GM19035 (cell line): Measurements from ENCODE around the gene GPRASP1.
"Not testable (repeated sequence)": the region's sequence is repeated elsewhere in the genome, so short reads cannot be mapped to it uniquely, and the experiment has no call there.

Experiments
- ATAC-seq: cut with Tn5 transposase; IDR thresholded peaks from one replicate; pipeline ENCODE4 v1.9.1; 2021; ENCODE audit not compliant: unreplicated experiment

GPRASP1 gene, protein sequence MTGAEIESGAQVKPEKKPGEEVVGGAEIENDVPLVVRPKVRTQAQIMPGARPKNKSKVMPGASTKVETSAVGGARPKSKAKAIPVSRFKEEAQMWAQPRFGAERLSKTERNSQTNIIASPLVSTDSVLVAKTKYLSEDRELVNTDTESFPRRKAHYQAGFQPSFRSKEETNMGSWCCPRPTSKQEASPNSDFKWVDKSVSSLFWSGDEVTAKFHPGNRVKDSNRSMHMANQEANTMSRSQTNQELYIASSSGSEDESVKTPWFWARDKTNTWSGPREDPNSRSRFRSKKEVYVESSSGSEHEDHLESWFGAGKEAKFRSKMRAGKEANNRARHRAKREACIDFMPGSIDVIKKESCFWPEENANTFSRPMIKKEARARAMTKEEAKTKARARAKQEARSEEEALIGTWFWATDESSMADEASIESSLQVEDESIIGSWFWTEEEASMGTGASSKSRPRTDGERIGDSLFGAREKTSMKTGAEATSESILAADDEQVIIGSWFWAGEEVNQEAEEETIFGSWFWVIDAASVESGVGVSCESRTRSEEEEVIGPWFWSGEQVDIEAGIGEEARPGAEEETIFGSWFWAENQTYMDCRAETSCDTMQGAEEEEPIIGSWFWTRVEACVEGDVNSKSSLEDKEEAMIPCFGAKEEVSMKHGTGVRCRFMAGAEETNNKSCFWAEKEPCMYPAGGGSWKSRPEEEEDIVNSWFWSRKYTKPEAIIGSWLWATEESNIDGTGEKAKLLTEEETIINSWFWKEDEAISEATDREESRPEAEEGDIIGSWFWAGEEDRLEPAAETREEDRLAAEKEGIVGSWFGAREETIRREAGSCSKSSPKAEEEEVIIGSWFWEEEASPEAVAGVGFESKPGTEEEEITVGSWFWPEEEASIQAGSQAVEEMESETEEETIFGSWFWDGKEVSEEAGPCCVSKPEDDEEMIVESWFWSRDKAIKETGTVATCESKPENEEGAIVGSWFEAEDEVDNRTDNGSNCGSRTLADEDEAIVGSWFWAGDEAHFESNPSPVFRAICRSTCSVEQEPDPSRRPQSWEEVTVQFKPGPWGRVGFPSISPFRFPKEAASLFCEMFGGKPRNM (N-terminal part only)

DNA sequence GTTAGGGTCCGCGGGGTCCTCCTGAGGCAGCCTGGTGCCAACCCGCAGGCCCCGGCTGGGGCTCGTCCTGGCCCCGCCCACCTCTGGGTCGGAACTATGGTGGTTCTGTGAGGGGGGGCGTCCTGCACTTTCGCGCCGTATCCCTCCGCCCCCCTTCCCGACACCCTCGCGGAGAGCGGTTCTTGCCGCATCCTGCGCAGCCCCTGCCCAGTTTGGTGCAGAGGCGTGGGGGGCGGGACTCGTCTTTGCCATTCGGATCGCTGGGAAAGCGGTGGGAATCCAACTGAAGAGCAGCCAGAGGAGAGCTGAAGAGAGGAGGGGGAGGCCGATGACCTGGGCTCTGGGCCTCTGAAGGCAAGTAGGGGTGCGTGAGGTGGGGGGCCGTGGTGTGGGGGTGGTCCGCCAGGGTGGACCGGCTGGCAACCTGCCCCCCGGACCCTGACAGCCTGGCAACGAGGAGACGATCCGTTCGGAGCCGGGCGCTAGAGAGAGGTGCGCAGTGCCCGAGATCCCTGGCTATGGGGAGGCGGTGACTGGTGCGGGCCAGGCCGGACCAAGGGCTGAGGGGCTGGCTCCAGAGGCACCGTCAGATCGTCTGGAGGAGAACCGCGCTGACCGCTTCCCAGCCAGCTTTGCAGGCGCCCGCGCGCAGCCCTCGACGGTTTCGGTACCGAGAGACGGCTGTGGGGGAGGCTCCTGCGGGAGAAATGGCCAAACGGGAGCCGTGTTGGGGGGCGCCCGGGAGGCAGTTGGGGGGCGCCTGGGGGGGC lies at the start of gene GPRASP1:
Gene GPRASP1 (plus strand): TSS at position 242 of the 770 bp plus-strand sequence. CDS start 2,431 bp downstream, outside the sequence.
- no peak for ATAC-seq

DNA sequence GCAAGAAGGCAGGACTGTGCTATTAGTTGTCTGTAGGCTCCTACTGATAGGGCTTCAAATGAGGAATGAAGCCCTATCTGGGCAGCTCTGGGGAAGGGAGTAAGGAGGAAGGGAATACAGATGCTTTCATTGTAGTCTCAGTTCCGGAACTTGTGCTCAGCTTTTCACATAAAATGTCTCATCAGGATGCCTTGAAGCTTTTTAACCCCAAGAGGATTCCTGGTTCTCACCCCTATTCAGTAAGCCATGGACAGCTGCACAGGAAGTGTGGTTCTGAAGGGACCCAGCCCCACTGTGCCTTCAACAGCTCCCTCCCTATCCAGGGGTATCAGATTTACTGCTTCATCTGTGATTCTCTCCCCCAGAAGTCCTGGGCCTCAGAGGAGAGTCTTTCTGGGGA lies 47.0 kb upstream of the GPRASP1 start:
- ATAC-seq: no peak

DNA sequence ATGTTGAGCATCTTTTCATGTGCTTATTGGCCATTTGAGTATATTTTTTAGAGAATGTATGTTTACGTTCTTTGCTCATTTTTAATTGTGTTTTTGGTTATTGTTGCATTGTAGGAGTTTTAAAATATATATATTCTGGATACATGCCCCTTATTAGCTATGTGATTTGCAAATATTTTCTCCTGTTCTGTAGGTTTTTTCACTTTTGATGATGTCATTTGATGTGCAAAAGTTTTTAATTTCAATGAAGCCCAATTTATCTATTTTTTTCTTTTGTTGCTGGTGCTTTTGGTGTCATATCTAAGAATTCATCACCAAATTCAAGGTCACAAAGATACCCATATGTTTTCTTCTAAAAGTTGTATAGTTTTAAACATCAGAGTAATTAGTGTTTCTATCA lies 45.2 kb upstream of the GPRASP1 start:
- no peak for ATAC-seq

DNA sequence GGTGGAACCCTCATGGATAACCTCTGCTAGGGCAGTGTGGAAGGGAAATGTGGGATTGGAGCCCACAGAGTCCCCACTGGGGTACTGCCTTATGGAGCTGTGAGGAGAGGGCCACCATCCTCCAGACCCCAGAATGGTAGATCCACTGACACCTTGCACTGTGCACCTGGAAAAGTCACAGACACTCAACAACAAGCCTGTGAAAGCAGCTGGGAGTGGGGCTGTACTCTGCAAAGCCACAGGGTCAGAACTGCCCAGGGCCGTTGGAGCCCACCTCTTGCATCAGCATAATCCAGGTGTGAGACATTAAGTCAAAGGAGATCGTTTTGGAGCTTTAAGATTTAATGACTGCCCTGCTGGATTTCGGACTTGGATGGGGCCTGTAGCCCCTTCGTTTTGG lies 40.4 kb upstream of the GPRASP1 start:
- ATAC-seq: no peak

DNA sequence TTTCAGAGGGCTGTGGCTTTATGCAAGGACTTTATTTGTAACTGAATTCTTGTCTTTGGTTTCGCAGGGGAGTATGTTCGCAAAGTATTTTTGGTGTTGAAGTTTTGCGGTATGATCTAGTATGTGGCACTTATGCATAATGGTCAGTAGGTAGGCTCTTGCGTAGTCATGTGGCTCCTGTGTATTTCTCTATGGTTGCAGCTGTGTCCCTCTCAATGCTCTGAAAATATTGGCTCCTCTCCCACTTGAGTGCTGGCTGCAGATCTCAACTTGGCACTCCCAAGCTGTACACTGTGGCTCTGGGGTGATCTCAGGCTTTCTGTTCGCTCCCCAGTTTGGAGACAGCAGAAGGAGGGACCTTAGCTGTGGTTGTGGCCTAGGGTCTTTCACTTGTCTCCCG lies 27.2 kb upstream of the GPRASP1 start:
- ATAC-seq: no peak

DNA sequence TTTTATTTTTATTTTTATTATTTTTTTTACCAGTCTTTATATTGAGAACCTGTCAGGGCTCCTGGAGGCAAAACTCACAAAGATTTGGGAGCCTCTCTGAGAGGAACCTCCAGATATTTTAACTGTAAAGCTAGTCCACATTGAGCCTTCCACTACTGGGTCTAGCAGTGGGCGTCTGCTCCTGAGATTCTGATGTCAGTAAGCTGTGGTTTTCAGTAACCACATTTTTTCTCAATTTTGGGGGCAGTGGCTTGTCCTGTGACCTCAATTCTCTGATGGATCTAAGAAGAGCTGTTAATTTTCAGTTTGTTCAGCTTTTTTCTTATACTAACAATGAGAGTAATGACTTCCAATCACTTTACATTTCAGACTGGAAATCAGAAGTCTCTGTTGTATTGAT lies 23.6 kb upstream of the GPRASP1 start:
- no peak for ATAC-seq

DNA sequence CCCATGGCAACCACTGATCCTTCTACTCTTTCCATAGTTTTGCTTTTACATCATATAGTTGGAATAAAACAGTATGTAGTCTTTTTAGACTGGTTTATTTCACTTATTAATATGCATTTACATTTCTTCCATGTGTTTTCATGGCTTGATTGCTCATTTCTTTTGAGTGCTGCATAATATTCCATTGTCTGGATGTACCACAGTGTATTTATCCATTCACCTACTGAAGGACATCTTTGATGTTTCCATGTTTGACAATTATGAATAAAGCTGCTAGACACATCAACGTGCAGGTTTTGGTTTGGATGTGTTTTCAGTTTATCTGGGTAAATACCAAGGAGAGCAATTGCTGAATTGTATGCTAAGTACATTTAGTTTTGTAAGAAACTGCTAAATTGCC lies 13.7 kb upstream of the GPRASP1 start:
- no peak for ATAC-seq

DNA sequence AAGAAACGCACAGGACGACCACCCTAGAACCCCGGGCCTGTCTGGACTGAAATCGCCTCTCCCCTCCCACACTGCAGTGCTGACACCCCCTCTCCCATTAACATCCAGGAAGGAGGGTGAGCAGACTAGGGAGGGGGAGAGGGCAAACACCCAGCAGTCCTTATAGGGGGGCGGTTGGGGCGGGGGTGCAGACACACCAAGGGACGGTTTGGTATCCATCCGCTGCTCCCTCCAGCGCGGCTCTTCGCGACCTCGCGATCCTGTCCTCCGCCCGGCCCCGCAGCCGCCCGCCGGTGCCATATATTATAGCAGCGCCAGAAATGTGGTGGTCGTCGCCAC lies 411 bp upstream of the GPRASP1 start:
- no peak for ATAC-seq

DNA sequence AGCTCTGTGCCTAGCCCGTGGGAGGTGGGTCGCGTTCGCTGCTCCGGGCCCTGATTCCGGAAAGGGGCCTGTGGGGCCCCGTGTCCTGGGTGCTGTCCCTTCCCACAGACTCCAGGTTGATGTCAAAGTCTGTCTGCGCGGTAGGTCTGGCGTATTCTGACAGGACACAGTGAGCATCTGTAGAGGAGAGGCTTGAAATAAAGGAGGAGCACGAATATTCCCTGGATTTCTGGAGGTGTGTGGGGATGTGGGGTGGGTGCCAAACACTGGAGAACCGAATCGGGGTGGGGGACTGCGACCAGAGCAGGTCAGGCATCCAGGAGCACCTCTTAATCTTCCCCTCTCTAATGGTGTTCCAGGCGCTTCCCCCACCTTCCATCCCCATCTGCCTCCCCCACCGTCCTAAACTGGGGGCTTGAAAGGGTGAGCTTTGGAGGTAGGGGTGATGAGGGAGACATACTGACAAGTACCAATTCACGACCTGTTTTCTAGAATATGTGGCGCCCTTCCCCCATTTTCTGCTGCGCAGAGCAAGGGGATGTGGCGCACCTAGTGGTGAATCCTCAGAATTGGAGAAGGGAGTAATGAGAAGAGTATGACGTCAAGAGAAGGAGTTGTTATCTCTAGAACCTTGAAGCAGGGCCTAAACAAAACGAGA lies 877 bp downstream of the GPRASP1 start:
- ATAC-seq: no peak

DNA sequence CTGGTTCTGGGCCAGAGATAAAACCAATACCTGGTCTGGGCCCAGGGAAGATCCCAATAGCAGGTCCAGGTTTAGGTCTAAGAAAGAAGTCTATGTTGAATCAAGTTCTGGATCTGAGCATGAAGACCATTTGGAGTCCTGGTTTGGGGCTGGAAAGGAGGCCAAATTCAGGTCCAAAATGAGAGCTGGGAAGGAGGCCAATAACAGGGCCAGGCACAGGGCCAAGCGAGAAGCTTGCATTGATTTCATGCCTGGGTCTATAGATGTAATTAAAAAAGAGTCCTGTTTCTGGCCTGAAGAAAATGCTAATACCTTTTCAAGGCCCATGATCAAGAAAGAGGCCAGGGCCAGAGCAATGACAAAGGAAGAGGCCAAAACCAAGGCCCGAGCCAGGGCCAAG lies 3.4 kb downstream of the GPRASP1 start:
- ATAC-seq: no peak

DNA sequence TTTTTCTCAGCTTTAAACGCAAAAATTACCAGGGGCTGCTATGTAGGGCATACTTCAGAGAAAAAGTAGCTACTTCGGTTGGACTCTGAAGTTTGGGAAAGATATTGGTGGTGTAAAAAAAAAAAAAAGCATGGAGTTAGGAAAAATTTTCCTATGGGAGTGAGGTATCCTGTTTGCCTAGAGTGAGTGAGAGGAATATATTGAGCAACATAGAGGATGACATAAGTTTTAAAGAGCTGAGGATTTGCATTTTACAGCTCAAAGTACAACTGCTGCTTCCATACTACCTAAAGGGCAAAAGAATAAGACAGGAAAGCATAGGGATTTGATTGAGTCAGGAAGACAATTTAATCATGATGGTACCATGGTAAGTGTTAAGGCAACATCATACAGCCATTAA lies 7.3 kb downstream of the GPRASP1 start:
- no peak for ATAC-seq

DNA sequence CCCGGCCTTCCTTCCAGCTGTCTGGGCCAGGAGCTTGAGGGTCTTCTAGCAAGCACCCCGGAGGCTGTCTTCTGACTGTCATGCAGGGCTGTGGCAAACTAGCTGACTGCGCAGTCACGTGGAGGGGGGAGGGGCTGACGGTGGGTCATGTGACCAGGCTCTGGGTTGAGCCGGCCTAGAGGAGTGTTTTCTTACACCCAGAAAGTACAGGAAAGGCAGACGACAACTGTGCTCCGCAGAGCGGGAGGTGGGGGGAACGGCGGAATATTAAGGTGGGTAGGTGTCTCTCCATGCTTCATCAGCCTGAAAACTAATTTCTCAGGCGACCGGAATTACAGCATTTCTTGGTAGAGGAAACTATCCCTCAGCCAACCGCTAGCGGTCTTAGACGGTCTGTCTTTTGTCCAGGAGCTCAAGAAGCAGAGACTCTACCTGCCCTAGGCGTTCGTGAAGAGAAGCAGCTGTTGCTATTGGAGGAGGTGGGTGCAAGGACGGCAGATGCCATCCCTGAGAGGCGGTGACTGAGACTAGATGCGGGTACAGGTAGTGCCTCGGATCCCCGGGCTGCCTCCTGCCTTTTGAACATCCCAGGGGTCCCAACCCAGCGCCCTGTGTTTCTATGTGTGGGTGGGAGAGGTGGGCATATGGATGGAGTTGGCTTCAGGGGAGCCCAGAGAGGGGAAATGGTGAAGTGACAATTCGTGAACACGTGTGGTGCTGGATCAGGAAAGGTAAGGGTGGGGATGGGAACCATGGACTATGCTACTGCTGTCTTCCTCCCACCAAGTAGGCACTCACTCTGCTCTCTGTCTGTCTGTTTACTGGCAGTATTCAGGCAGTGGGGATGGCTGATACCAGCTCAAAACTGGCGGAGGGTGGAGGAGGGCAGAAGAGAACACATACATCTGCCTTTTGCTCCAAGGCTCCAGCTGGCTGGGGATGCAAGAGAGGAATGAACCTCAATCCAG lies 8.8 kb downstream of the GPRASP1 start:
- ATAC-seq: peak; percentile 99

DNA sequence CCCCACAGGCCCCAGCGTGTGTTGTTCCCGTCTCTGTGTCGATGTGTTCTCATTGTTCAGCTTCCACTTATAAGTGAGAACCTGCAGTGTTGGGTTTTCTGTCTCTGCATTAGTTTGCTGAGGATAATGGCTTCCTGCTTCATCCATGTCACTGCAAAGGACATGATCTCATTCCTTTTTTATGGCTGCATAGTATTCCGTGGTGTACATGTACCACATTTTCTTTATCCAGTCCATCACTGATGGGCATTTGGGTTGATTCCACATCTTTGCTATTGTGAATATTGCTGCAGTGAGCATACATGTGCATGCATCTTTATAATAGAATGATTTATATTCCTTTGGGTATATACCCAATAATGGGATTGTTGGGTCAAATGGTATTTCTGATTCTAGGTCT lies 12.5 kb downstream of the GPRASP1 start:
- ATAC-seq: not testable (repeated sequence)

DNA sequence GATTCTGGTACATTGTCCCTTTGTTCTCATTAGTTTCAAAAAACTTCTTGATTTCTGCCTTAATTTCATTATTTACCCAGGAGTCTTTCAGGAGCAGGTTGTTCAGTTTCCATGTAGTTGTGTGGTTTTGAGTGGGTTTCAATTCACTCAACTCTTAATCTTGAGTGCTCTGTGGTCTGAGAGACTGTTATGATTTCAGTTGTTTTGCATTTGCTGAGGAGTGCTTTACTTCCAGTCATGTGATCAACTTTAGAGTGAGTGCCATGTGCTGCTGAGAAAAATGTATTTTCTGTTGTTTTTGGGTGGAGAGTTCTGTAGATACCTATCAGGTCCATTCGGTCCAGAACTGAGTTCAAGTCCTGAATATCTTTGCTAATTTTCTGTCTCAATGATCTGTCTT lies 15.8 kb downstream of the GPRASP1 start:
- ATAC-seq: not testable (repeated sequence)

DNA sequence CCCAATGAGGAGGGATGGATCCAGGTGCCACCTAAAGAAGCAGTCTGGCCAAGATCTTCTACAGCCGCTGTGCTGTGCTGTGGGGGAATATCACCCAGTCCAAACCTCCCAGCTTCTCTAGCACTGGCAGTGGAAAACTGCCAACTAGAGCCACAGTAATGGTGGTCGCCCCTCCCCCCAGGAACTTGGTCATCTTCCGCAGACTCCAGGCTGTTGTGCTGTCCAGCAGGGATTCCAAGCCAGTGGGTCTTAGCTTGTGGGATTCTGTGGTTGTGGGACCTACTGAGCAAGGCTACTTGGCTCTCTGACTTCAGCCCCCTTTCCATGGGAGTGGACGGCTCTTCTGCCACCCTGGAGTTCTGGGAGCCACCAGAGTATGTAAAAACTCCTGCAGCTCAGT lies 18.2 kb downstream of the GPRASP1 start:
- no peak for ATAC-seq

DNA sequence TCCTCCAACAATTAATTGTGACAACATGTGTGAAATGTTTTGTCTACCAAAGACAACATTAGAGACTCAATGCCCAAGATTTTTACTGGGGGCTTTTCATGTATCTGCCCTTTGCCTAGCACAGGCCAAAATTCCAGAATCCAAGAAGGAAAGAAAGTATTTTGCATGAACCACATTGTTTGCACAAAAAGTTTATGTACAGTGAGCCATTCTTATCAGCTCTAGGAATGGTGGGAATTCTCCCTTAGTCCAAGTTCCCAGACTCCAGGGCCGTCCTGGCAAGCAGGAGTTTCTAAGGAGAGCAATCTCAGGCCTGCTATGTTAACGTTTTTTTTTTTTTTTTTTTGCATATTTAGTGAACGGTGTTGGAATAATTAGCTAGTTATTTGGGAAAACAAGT lies 21.6 kb downstream of the GPRASP1 start:
- ATAC-seq: no peak

DNA sequence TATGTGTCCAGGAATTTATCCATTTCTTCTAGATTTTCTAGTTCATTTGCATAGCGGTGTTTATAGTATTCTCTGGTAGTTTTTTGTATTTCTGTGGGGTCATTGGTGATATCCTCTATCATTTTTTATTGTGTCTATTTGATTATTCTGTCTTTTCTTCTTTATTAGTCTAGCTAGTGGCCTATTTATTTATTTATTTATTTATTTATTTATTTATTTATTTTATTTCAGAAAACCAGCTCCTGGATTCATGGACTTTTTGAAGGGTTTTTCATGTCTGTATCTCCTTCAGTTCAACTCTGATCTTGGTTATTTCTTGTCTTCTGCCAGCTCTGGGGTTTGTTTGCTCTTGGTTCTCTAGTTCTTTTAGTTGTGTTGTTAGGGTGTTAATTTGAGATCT lies 26.2 kb downstream of the GPRASP1 start:
- not testable (repeated sequence) for ATAC-seq

DNA sequence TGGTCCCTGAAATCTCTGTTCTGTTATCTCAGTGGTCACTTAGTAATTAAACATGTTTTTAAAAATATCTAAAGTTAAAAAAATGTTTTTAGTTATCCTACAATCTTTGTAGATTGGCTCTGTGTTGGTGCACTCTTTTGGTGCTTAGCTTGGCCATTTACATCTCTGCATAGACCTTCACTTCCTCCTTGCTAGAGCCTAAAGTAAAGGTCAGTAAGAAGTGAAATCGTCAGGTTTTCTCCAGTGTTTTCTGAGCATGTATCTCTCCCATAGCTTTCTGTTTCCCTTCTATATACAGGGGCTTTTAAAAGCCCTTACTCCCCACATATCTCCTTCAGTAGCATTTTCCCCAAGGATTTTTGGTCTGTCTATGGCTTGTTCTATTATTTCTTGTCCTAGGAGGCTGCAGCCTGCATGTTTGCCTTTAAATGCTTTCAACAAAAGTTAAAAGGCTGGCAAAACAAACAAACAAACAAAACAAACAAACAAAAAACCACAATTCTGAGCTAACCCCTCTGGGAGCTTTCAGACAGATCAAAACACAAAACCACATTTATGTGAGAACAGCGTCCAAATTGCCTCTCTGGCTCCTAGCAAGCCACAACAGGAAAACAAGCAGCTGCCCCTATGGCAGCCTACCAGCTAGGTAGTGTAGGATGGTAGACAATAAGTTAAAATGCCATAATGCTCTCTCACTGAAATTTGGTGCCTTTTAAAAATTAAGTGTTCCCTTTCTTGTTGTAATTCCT lies 33.7 kb downstream of the GPRASP1 start:
- peak; percentile 65 for ATAC-seq

DNA sequence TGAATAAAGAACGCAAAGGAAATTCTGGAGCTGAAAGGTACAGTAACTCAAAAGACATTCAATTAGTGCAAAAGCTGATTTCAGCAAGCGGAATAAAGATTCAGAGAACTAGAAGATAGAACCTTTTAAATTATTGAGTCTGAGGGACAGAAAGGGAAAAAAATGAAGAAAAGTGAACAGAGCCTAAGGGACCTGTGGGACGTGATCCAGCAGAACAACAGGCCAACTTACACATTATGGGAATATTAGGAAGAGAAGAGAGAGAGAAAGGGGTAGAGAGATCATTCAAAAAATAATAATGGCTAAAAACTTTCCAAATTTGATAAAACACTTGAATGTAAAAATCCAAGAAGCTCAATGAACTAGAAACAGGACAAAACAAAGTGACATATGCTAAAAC lies 43.5 kb downstream of the GPRASP1 start:
- no peak for ATAC-seq
